ENCODE measurements around the gene B3GAT1. TPM values are rescaled to one million over a fixed set of nuclear protein-coding genes. Genes with fewer than 3 reads are reported as not detected.

Gene B3GAT1
- total RNA-seq, 1 experiment from 2014 or later: not detected

GRCh38 chr11:134442246-134442645, 30.2 kb upstream of the B3GAT1 start:
- DNase-seq (ENCODE audit: low read depth): no peak

- no peak for DNase-seq (ENCODE audit: low read depth)
These were observed 29.7 kb upstream of the B3GAT1 start for GRCh38 chr11:134441706-134442105.

DNA sequence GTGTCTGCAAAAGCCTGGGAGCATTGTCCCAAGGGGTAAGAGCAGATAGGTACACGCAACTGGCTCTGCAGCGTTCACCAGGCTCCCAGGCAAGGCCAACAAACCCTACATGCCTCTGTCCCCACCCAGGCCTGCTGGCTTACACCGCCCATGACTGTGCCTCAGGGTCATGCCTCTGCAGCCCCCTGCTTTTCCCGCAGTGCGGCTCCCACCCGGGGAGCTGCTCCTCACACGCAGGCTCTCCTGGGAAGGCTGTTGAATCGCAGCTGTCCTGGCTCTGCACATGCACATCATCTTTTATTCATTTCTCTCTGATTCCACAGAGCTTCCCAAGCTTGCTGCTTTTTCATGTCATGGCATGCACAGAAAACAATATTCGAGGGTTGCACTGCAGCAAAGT, 29.2 kb upstream of the B3GAT1 start:
- no peak for DNase-seq (ENCODE audit: low read depth)

DNA sequence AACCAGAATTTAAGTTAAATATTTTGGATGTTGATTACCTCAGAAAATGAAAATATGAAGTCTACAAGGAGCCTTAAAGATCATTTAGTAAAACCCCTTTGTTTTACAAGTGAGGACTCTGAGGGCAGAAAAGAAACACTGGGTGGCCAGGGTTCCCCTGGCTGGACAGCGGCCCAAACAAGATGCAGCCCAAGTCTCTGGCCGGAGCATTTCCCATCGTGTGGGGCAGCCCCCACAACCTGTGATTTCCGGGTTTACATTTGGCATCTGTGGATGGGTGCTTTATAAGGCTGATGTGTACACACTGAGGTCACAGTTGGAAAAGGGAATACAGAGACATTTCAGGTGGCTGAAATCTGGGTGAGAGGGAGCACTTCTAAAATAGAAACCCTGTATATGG, 28.8 kb upstream of the B3GAT1 start:
- DNase-seq (ENCODE audit: low read depth): no peak

- no peak for DNase-seq (ENCODE audit: low read depth)
These were observed 26.8 kb upstream of the B3GAT1 start for GRCh38 chr11:134438542-134439537.

DNA sequence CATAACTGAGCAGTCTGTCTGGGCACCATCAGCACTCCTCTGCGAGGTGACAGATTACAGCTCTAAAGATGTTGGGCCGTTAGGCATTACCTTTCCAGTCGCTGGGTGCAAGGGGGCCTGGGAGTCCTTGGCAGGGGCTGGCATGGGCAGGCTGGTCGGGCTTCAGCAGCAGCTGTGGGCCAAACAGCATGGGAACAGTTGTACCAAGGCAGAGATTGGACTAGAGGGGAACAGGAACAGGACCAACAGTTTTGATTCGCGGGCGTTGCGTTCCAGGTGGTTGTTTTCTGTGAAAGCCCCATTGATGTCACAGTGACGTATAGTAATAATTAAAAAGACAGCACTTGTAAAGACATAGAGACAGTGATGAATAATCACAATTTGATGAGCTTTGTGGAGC, 25.8 kb upstream of the B3GAT1 start:
- DNase-seq (ENCODE audit: low read depth): no peak

- DNase-seq (ENCODE audit: low read depth): no peak
These were observed 24.7 kb upstream of the B3GAT1 start for GRCh38 chr11:134436781-134437180.

GRCh38 chr11:134433806-134434205, 21.8 kb upstream of the B3GAT1 start:
- no peak for DNase-seq (ENCODE audit: low read depth)

DNA sequence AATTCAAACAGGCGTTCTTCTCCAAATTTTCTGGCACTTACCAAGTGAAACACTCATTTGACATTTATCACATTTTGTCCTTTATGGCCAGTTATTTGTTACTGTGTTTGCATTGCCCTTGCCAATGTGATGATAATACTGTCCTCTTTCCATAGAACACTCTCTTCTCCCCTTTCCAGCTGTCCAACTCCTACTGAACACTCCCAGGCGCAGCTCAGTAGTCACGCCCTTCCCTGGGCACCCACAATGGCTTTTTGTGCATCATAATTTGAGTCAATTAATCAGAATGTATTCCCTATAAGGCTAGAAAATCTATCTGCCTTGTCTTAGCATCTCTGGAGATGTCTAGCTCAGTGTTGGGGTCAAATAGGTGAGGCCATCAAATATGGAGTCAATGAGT, 21.2 kb upstream of the B3GAT1 start:
- DNase-seq (ENCODE audit: low read depth): no peak

- DNase-seq (ENCODE audit: low read depth): no peak
These were observed 20.7 kb upstream of the B3GAT1 start for GRCh38 chr11:134432776-134433175.

GRCh38 chr11:134429106-134429505, 17.1 kb upstream of the B3GAT1 start:
- DNase-seq (ENCODE audit: low read depth): no peak

GRCh38 chr11:134425816-134426536, 13.9 kb upstream of the B3GAT1 start:
- DNase-seq (ENCODE audit: low read depth): no peak

GRCh38 chr11:134425413-134425812, 13.4 kb upstream of the B3GAT1 start:
- no peak for DNase-seq (ENCODE audit: low read depth)

DNA sequence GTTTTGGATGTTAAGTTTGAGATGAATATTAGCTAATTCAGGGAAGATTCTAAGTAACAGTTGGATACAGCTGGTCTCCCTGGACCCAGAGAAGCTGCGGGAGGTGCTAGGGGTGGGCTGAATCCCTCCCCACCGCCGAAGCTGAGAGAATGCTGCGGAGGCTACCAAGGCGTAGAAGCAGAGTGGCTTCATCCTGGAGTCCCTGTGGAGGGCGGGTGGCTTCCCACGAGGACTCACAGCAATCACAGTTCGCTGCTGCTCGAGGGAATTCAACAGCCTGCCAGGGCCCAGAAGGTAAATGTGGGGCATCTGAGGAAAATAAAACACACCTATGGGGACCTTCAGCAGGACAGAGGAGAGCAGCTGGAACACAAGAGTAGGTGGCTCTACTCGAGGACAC, 11.1 kb upstream of the B3GAT1 start:
- no peak for DNase-seq (ENCODE audit: low read depth)

- DNase-seq (ENCODE audit: low read depth): no peak
These were observed 6.1 kb upstream of the B3GAT1 start for GRCh38 chr11:134417871-134418840.

DNA sequence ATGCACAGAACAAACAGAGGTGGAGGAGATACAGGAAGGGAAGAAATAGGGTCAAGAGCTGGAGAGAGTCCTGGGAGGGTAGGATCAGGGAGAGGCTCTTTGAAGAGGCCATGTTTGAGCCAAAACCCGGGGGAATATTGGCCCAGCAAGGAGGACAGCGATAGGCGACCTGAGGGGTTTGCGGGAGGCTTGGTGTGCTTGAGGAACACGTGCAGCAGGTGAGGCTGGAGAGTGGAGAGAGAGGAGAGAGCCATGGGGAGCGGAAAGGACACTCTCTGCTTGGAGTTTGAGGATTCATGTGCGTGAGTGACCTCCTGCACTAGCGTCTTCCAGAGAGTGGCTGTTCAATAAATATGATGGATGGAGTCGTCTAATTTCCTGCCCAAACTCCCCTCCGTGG, 4.7 kb upstream of the B3GAT1 start:
- no peak for DNase-seq (ENCODE audit: low read depth)

- no peak for DNase-seq (ENCODE audit: low read depth)
These were observed 3.0 kb upstream of the B3GAT1 start for GRCh38 chr11:134414766-134415765.

DNA sequence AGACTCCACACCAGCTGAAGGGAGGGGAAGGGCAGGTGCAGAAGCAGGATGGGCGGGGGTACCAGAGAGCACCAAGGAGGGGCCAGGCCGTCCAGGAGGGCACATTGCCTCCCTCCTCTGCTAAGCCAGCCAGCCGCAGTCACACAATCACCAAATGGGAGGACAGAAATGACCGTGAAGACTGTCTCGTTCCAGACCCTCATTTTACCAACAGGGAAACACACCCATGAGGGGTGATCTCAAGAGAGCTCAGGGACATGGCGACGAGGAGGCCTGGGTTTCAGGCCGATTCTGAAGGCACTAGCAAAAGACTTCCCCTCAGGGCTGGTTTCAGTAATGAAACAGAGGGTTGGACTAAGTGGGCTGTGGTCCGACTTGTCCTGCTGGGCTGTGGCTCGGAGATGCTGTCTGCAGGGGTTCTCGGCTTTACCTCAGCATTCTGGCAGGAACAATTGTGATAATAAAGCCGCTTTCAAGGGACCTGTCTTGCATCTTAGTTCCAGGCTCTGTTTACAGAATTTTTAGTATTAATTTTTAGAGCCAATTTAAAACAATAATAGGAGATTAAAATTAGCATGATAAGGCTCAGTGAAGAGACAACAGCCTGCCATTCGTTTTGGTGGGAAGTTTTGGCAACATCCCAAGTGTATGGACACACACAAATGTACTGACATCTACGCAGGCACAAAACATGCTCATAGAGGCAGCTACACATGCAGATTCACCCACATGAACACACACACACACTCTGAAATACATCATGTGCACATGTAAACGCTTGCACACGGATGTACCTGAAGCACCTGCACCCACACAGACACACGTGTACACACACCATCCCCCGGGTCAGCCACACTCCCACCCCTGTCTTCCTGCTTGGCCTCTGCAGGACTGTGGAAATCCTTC, 2.0 kb upstream of the B3GAT1 start:
- DNase-seq (ENCODE audit: low read depth): no peak

Data from LHCN-M2 (cell line).